NCI-H1105 (cell line): ENCODE results near the gene GP2.
"Not testable (repeated sequence)": the region's sequence is repeated elsewhere in the genome, so short reads cannot be mapped to it uniquely, and the experiment has no call there.

ENCODE experiments used
- DNase-seq: peaks from one replicate; lab custom pipeline; 2025; lab: John Stamatoyannopoulos, UW

Gene GP2

DNA sequence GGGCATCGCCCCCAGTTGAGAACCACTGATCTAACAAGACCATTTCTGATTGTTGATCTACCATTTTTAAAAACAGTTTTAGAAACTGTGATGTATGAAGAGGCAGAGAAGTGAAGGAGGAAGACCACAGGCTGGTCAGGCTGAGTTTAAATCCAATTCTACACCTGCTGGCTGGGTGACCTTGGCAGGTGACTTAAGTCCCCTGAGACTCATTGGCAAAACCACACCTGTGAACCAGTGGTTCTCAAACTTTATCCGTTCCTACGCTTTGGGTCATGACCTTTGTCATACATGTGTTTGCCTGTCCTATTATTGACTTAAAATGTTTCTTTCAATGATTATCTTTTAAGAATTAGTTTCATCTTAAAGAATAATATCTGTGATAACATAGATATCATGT lies 2.3 kb downstream of the GP2 start:
- DNase-seq = no peak

GRCh38 chr16:20323591-20324117 lies 3.7 kb downstream of the GP2 start:
- no peak for DNase-seq

- DNase-seq = no peak
These were observed 4.6 kb downstream of the GP2 start for GRCh38 chr16:20322696-20323095.

- no peak for DNase-seq
These were observed 5.6 kb downstream of the GP2 start for GRCh38 chr16:20321671-20322070.

GRCh38 chr16:20321051-20321450 lies 6.3 kb downstream of the GP2 start:
- DNase-seq = not testable (repeated sequence)

DNA sequence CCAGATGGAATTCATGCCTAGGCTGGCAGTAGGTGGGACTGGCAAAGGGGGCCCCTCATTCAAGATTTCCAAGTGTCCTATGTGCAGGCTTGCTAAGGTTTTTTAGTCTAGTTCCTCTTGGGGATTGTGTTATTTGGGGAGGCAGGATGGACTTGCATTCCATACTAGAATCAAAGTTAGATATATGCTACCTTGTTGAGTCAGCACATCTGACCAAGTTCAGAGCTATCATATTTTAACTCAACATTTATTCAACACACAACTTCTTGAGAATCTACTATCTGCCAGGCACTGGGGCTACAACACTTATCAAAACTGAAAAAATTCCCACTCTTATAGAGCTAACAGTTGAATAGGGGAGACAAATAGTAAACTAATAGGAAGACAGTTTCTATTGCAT lies 6.7 kb downstream of the GP2 start:
- no peak for DNase-seq

DNA sequence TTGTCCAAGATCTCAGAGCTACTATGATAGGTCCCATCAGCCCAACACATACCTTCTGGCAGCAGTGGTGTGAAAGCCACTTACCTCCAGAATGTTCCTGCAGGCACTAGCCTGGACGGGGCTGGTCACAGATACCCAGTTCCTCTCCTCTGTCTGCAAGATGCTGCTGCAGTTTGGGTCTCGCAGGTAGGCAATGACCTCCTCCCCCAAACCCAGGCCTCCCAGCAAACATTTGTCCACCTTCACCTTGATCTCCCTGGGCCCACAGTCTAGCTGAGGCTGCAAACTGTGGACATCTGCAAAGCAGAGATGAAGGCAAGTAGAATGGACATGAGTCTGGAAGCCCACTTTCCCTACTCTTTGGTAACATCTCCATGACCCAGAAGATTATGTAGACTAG lies 7.1 kb downstream of the GP2 start:
- DNase-seq = no peak

DNA sequence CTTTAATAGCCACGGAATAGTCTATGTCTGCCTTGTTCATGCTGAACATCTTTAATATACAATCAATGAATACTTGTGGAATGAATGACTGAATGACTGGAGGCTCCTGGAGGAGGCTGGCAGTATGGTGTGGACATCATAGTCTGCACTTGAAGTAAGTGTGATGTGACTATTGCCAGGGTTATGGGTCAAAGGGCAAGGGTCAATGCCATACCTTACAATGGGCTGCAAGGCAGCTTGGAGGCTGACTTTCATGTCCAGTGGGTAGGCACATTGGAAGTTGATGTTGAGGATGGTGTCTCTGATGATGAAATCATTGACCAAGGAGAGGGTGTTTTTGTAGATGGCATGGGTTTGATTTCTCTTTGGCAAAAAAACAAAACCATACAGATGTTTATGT lies 7.9 kb downstream of the GP2 start:
- no peak for DNase-seq

DNA sequence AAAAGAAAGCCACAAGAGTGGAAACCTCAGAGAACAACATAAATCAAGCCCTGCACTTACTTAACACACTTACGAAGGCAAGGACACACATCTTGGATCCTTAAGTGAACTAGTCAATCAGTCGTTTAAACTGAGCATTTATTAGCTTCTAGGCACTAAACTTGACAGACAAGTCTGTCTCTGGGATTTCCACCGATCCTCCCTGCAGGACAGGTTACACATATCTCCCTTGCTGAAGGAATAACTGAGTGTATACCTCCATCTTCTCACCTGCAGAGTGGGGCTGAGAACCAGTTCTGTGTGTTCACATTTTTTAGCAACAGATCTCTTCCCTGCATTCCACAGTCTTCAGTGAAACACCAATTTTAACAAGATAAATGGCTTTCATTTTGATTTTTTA lies 8.9 kb downstream of the GP2 start:
- DNase-seq = no peak

GRCh38 chr16:20318006-20318405 lies 9.3 kb downstream of the GP2 start:
- no peak for DNase-seq

GRCh38 chr16:20317117-20317516 lies 10.2 kb downstream of the GP2 start:
- no peak for DNase-seq

DNA sequence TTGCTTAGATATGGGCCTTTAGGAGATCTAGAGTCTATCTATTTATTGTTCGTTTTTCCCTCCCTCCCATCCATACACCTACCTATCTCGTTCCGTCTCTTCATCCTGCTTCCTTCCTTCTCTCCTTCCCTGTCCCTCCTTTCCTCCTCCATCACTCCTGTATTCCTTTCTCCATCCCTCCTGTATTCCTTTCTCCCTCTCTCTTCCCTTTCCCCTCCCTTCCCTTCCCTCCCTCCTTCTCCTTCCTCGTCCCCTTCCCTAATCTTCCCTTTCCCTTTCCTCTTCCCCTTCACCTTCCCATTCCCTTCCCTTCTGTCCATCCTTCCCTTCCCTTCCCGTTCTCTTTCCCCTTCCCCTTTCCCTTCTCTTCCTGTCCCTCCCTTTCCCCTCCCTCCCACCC lies 10.6 kb downstream of the GP2 start:
- no peak for DNase-seq

DNA sequence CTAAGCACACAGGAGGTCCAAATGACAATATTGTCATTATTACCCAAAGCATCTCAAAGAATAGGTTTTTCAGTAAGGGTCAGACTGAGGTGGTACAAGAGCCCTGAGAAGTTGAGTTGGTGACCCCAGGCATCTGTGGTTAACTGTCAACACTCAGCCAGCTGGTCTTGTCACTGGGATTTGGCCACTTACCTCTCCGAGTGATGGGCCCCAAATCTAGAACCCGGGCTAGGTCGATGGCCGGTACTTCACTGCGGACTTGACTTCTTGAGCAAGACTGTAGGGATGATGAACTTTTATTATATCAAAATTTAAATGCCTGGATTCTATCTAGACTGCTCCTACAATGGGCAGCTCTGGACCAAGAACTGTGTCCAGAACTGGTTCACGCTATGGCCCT lies 11.5 kb downstream of the GP2 start:
- no peak for DNase-seq

DNA sequence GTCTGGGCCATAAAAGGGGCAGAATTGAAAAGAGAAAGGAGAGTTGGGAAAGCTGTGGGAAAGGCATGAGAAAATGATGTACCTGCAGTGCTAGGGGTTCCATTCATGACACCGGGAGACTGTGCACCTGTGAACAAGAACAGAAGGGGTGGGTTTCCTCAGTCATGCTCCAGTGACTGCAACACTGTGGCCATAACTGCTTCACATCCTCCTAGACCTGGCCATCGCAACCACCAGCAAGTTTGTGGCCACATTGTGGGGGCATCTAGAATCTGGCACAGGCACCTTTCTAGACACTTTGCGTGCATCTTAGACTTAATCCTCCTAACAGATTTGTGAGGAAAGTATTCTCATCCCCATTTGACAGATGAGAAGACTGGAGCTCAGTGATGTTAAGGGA lies 12.7 kb downstream of the GP2 start:
- no peak for DNase-seq

DNA sequence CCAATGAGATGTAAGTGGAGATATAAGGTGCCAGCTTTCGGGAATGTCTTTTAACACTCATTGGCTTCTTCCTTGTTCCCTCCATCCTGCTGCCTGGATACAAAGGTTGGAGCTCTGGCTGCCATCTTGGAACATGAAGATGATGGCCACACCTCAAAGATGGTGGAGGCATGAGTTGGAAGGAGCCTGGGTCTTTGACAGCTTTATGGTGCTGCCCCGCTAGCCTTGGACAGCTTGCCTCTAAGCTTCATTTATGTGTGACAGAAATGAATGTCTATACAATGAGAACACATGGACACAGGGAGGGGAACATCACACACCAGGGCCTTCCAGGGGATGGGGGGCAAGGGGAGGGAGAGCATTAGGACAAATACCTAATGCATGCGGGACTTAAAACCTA lies 13.6 kb downstream of the GP2 start:
- DNase-seq = no peak

DNA sequence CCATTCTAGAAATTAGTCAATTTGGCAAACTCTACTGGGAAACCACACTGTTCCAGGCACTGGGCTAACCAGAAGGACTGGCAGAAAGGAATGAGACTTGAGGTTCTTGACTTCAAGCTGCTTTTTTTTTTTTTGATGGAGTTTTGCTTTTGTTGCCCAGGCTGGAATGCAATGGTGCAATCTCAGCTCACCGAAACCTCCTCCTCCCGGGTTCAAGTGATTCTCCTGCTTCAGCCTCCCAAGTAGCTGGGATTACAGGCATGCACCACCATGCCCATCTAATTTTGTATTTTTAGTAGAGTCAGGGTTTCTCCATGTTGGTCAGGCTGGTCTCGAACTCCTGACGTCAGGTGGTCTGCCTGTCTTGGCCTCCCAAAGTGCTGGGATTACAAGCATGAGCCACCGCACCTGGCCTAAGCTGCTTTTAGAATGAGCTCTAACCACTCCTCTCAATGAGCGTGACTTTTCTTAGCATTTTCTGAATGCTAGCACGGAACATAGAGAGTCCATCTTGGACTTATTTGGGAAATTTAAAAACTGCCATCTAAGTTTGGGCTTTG lies 14.7 kb downstream of the GP2 start:
- not testable (repeated sequence) for DNase-seq

DNA sequence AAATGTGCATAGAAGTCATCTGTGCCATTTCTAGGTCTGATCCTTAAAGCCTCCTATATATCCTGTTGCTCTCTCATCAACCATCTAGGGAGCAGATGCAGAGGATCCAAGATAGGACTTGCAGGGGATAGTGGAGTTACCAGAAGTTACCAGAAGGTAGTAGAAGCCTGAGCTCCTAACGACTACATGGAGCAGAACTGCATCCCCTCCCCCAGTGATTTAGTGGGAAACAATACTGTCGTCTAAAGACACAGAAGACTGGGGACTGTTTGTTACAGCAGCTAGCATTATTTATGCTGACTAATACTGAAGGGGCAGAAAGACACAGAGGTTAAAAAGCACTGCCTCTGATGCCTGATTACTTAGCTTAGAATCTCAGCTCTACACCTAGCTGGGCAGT lies 15.8 kb downstream of the GP2 start:
- no peak for DNase-seq

GRCh38 chr16:20310421-20311395 lies 16.6 kb downstream of the GP2 start:
- no peak for DNase-seq

GRCh38 chr16:20309786-20310185 lies 17.5 kb downstream of the GP2 start:
- no peak for DNase-seq

DNA sequence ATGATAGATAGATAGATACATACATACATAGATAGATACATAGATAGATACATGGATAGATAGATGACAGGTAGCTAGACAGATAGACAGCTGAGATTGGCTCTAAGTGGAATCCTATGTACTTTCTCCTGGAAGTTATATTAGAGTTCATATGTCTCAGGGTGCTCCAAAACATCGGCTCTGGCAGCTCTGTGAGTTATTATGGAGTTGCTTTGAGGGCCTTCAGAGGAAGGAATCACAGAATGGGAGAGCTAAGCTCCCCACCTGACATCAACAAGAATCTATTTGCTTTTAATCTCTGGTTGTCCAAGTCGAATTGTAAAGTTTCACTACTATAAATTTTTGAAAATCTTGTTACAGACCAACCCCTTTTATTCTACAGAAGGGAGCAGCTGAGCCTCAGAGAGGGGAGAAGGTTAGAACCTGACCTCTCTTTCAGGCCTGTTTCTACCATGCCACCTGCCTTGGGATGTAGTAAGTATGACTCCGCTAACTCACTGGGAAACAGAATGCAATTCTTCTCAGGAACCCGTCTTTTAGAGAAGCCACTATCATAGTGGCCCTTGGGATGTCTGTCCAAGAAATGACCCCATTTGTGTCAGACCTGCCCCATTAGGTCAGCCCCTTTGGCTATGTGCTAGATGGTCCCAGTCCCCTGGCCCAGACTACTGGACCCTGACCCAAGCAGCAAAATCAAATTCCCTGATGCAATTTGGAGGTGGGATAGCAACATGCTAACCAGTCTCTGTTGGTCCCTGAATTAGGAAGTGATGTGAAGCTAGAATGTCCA lies 18.3 kb downstream of the GP2 start:
- no peak for DNase-seq

DNA sequence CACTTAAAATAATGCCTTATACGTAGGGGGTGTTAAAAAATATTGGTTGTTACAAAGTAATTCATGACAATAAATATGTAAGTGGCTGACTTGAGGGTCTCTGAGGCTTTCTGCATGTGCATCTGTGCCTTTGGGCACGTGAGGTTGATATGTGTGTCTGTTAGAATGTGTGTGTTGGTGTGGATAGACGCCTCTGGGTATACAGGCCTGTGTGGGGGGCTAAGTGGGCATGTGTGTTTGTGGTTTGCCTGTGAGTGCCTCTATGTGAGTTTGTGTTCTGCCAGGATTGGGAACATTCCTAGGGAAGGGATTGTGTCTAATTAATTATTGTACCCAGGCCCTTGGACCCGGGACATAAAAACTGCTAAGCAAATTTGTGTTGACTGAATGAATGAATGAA lies 19.0 kb downstream of the GP2 start:
- DNase-seq = no peak

DNA sequence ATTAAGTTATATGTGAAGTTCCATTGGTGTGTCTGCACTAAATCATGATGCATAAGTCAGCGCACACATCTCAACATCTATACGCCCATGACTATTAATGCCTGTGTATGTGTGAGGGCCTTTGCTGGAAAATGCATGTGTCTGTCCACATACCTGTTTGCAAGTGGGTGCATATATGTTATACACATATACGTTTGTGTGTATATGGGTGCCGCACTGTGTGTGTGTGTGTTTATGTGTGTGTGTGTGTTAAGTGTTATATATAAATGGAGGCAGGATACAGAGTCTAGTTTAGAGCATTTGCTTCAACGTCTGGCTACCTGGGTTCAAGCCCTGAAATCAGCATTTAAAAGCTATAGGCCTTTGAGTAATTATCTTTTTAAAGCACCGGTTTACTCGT lies 19.5 kb downstream of the GP2 start:
- no peak for DNase-seq

DNA sequence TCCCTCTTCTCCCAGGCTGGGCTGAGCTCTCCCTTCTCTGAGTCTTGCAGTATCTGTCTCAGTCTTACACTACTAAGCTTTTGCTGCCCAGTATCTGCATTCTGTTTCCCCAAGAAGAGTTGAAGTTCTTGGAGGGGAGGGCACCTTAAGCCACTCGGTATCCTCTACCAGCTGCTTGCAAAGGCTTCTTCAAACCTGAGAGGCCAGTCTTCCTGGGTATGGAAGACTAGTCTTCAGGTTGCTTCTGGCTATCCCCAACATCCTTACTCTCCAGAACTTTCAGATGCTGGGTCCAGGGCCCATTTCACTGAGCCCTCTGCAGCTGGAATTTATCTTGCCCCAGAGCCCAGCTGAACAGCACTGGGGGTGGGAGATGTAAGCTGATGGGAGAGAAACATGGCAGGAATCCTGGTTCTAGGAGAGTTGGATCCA lies 20.1 kb downstream of the GP2 start:
- DNase-seq = no peak
